Psoas muscle (tissue), 8 donors: ENCODE results near the gene MBD3. TPM values are rescaled to one million over a fixed set of nuclear protein-coding genes. Genes with fewer than 3 reads are reported as not detected.

ENCODE experiments used
- ATAC-seq, 4 donors: fragments of 200-7000 bp; cut with Tn5 transposase; one replicate each; pipeline ENCODE4 v1.9.1; 2020; ENCODE audit warnings: moderate library complexity in 3 of 4, mild to moderate bottlenecking in 2 of 4
- DNase-seq, 2 donors: peaks; one replicate each; pipeline ENCODE4 v3.0.0-alpha.2; 2020
- H3K27ac ChIP-seq: fragments of 200-600 bp; one replicate; pipeline ENCODE4 v1.8.0; 2022
- H3K27me3 ChIP-seq, 3 donors: fragments of 200-600 bp in 1 of 3; one replicate each; pipeline versions ENCODE4 v1.6.1 to v1.8.0; 2013 to 2022; ENCODE audit warnings: low read length in 2 of 3, mild to moderate bottlenecking in 2 of 3, moderate library complexity in 1 of 3; ENCODE audit not compliant: insufficient read depth in 3 of 3
- H3K36me3 ChIP-seq, 2 donors: fragments of 200-600 bp in 1 of 2; one replicate each; pipeline versions ENCODE4 v1.6.1 to v1.8.0; 2013 to 2022; ENCODE audit warnings: low read depth in 1 of 2, mild to moderate bottlenecking in 1 of 2, moderate library complexity in 1 of 2; ENCODE audit not compliant: insufficient read depth in 1 of 2
- H3K4me1 ChIP-seq: fragments of 200-600 bp; one replicate; pipeline ENCODE4 v1.8.0; 2022
- H3K4me3 ChIP-seq: fragments of 200-600 bp; one replicate; pipeline ENCODE4 v1.8.0; 2022; ENCODE audit warnings: mild to moderate bottlenecking
- H3K9me3 ChIP-seq: fragments of 200-600 bp; one replicate; pipeline ENCODE4 v1.8.0; 2022
- CTCF ChIP-seq: fragments of 200-600 bp; IDR thresholded peaks from one replicate; pipeline ENCODE4 v1.8.0; 2022; ENCODE audit warnings: antibody characterized with exemption
- WGBS, 3 donors: extraction: QIAGEN DNeasy Blood & Tissue Kit; methylation state at CpG; one replicate each; pipeline versions ENCODE4 v1.1.6 to v1.1.7; 2013; 5-methylcytosine and 5-hydroxymethylcytosine counted together
- intact Hi-C, 2 donors: fragments of 100-400 bp; cut with DNase I; formaldehyde crosslinking; loops; one replicate each; pipeline versions ENCODE4 v1.11.0 to v1.14.2; 2022
- polyA plus RNA-seq, 3 donors: library from polyadenylated mRNA; stranded (reverse); fragments of 200-250 nt; gene quantifications; one replicate each; pipeline ENCODE4 v1.2.3, GENCODE V29; 2013
- total RNA-seq, 4 donors: library from RNA; stranded (reverse); fragmentation: NEBNext Ultra II Directional in 2 of 4; extraction: Animal tissue kit (Norgen Biotek cat#: 25700) in 2 of 4; gene quantifications; one replicate each; pipeline versions ENCODE4 v1.2.1 to v1.2.4, GENCODE V29; 2021 to 2023
- donor health status: healthy with polysubstance abuse.
- donor health status: DM: no; HTN: no; CAD: no; lungs with moderate emphysema.
- donor health status: Bipolar disorder and iron deficiency.
- donor health status: healthy.
- donor health status: DM: yes; HTN: yes; CAD: no.
- donor health status: DM: no; HTN: no; CAD: no.
- donor health status: DM: no; HTN: no; CAD: no.
- donor health status: DM: yes; HTN: yes; CAD: no.

Gene MBD3
- total and polyA plus RNA-seq, 7 donors: 44.1 to 137 (median 83.6) TPM

- WGBS, 3 donors: 62 to 66% (median 66%) methylated on average over 25 of the region's 25 CpGs
- intact Hi-C loops: no loop called here
- ATAC-seq (no peak), DNase-seq (no peak)
- no peaks in the 10 kb centered on the region for H3K4me1 ChIP-seq
- no peak overlapping the region for H3K4me3 ChIP-seq
- no peaks in the 10 kb centered on the region for H3K27me3 ChIP-seq
- no peak overlapping the region for H3K27ac ChIP-seq
- H3K9me3 ChIP-seq: no peaks in the 10 kb centered on the region
- no peaks in the 10 kb centered on the region for H3K36me3 ChIP-seq
- no peak for TF ChIP-seq CTCF
Observed at GRCh38 chr19:1560286-1560882, 32.3 kb downstream of the MBD3 start.

DNA sequence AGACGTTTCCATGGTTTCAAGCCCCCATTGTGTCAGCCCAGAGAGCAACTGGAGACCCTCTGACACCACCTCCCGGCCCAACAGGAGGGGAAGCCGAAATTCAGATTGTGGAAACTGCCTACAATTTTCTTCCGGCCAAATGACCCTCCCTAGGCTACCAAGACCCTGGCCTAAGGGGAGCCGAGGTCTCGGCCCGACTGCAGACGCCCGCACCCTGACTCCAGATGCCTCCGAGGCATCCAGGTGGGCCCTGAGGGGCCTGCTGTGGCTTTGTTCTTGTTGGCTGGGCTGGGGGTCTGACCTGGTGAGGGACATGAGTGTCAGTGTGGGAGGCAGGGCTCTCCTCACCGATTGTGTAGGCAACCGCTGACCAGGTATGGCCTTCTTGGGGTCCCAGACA lies 34.1 kb downstream of the MBD3 start:
- Histone ChIP-seq H3K9me3 (no peaks in the 10 kb centered on the region), H3K36me3 (no peaks in the 10 kb centered on the region), H3K4me1 (no peaks in the 10 kb centered on the region), H3K27ac (no peak overlapping the region), H3K4me3 (no peak overlapping the region), H3K27me3 (no peaks in the 10 kb centered on the region)
- 81 to 85% (median 82%) methylated on average over 12 of the region's 12 CpGs for WGBS, 3 donors
- intact Hi-C loops: no loop called here
- ATAC-seq (no peak), DNase-seq (no peak)
- TF ChIP-seq CTCF: no peak

- no peak for DNase-seq
- Histone ChIP-seq H3K4me3 (no peak overlapping the region), H3K27me3 (no peaks in the 10 kb centered on the region), H3K9me3 (no peaks in the 10 kb centered on the region), H3K36me3 (no peaks in the 10 kb centered on the region), H3K4me1 (no peaks in the 10 kb centered on the region), H3K27ac (no peak overlapping the region)
- 97% methylated on average over 62 to 66 of the region's 66 CpGs for WGBS, 3 donors
- no peak for TF ChIP-seq CTCF
- intact Hi-C loops: no loop called here
- no peak for ATAC-seq
Observed at GRCh38 chr19:1556390-1557070, 36.1 kb downstream of the MBD3 start.

- no peaks in the 10 kb centered on the region for H3K9me3 ChIP-seq
- 90 to 94% (median 93%) methylated on average over 56 to 121 of the region's 121 CpGs for WGBS, 3 donors
- no peaks in the 10 kb centered on the region for H3K27me3 ChIP-seq
- ATAC-seq: no peak
- H3K4me1 ChIP-seq: no peaks in the 10 kb centered on the region
- TF ChIP-seq CTCF: no peak
- intact Hi-C loops: no loop called here
- DNase-seq: no peak
- no peaks in the 10 kb centered on the region for H3K36me3 ChIP-seq
- no peak overlapping the region for H3K4me3 ChIP-seq
- no peak overlapping the region for H3K27ac ChIP-seq
Observed at GRCh38 chr19:1555487-1556389, 36.9 kb downstream of the MBD3 start.
